NCI-H526 (cell line): ENCODE measurements around the gene MYO5B.

Source experiments
- DNase-seq, 2 experiments: peaks; one replicate each; lab custom pipeline; 2025; lab: John Stamatoyannopoulos, UW

The MYO5B gene

DNA sequence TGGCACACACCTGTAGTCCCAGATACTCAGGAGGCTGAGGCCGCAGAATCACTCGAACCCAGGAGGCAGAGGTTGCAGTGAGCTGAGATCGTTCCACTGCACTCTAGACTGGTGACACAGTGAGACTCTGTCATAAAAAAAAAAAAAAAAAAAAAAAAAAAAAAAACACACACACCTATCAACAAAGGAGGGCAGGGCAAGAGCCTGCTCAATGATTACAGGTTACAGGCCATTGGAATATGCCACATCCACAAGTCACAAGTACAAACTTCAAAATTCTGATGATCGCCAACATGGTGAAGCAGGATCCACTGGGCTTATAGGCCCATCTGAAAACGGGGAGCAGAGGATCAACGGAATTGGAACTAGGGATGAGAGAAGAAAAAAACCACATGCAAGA, 6.3 kb downstream of the MYO5B start:
- DNase-seq, result no peak

DNA sequence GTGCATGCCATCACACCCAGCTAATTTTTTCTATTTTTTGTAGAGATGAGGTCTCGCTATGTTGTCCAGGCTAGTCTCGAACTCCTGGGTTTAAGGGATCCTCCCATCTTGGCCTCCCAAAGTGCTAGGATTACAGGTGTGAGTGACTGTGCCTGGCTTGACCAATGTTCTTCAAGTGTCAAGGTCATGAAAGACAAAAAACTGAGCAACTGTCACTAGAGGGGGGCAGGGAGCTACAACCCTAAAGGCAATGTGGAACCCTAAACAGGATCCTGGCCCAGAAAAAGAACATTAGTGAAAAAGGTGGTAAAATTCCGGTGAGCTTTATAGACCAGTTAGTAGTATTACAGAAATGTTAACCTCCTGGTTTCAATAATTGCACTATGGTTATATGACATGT, 7.3 kb downstream of the MYO5B start:
- no peak for DNase-seq

DNA sequence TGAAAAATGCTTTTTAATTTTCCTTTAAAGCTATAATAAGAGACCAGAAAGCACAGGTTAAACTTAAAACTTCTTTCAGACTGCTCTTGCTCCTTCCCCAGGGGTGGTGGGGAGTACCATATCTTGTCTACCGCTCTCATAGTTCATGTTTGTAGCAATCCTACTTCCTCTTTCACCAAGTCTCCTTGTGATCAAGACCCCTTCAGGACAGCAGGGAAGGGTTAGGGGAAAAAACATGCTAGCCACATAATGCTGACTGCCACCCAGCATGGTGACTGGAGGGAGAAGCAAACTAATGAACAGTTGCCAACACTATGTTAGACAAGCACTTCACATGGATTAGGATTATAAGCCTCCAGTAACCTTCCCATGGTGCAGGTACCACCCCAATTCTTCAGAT, 8.6 kb downstream of the MYO5B start:
- no peak for DNase-seq

DNA sequence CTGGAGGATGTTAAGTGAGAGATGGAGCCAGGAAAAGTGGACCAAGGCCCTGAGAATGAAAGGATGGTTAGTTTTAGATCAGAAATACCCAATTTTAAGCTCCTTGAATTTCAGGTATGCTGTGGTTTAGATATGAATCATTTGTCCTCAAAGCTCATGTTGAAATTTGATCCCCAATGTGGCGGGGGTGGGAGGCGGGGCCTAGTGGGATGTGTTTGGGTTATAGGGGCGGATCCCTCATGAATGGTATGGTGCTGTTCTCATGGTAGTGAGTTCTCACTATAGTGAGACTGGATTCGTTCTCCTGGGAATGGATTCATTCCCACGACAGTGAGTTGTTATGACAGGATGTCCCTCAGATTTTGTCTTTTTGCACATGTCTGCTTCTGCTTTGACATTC, 11.4 kb downstream of the MYO5B start:
- DNase-seq, result peak in 1 of 2 experiments; percentile 17

DNA sequence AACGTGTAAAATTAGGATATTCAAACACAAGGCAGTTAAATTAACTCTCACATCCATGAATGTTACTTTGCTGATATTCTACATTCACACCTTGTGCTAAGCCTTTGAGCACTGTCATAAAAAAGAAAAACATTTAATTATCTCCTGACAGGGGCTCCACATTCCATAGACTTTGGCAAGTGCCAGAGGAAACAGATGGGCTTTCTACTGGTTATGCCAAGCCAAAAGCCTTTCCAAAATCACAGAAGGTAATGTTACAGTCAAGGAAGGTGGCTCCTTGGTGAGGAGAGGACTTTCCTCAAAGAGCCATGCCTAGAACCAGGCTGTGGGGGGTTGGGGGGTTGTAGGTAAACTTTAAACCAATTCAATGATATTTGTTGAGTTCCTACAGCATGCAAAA, 12.4 kb downstream of the MYO5B start:
- no peak for DNase-seq

DNA sequence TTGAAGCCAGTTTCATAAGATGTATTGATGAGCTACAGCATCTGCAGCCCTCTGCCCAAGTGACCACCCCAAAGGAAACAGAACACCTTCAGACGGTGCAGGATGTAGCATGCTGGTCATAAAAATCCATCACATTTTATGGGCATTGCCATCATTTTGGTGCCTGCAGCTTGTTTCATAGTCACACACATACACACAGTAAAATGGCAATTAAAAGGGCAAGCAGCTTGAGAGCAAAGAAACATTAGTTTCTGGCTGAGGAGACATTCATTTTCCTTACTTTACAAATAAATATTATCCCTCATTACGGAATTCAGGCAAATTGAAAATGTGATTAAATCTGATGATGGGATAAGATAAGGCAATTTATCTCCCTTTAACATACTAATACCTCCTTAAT, 13.4 kb downstream of the MYO5B start:
- DNase-seq, result no peak

DNA sequence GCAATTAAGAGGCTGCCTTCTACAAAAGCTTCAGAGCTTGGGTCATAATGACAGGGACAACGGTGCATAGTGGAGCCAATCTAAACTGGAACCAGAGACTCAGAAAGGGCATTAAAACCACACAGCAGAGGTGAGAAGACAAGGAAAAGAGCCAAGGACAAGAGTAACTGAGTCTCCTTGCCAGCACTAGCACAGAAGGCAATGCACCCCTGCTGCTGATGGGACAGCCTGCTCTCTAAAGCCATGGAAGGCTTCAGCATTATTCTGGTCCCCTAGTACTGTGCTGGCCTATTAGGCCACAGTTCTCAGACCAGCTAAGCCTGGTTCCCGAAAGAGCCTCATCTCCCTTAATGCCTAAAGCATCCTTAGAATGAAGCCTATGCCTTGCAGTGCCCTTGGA, 15.5 kb downstream of the MYO5B start:
- no peak for DNase-seq

DNA sequence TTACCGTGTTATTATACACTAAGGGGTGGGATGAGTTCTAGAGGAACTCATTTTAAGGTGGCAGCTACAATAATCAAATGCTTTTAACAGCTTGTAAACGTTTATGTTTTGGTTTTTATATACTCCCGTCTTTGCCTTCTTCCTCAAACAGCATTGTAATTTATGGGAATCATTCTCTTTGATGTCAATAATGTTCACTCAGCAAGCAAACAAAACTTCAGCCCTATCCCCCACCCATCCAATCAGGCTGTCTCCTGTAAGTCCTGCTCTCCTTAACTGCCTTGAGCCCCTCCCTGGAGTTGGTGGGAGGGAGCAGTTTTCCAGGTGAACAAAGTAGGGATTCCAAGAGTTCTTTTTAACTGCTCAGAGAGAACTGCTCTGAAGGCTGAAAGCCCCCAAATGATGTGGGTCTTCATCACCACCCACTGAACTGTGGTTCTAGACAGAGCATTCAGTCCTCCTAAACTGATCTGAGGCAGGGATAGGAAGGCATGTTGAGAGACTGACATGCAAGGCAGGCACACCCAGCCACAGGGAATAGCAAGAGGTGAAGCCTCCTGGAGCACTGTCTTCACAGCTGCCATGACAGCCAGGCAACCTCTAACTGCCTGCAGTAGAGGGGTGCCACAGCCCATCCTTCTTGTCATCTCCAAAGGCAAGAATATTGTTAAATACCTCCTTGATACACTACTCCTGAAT, 17.5 kb downstream of the MYO5B start:
- DNase-seq, result no peak

DNA sequence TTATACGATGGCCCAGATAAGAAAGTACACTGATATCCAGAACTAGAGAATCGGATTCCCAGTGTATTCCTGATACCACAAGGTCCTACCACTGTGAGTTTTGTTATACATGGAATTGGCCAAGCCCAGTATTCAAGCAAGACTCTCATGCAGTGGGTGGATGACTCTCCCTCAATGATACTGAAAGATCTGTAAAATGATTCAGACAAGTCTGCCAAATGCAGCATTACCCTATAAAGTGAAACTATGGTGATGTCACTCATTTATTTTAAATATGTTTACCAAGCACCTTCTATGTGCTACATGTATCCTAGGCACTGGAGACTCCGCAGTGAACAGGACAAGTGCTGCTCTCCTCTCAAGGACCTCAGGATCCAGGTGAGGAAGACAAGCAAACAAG, 22.6 kb downstream of the MYO5B start:
- no peak for DNase-seq

DNA sequence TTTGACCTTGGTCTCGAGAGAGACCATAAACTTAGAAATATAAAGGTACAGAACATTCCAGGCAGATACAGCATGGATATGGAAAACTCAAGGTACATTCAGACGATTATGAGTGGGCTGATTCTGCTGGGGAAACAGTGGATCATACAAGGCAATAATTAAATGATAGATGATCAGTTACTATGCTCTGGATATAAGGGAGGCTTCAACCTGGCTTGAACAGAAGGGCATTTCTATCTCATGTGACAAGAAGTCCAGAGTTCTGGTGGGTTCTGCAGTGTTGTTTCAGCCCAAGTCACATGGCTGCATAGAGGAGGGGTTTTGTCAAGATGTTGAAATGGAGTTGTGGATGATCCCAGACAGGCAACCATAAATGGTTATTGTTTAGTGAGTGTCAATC, 23.5 kb downstream of the MYO5B start:
- DNase-seq, result no peak

DNA sequence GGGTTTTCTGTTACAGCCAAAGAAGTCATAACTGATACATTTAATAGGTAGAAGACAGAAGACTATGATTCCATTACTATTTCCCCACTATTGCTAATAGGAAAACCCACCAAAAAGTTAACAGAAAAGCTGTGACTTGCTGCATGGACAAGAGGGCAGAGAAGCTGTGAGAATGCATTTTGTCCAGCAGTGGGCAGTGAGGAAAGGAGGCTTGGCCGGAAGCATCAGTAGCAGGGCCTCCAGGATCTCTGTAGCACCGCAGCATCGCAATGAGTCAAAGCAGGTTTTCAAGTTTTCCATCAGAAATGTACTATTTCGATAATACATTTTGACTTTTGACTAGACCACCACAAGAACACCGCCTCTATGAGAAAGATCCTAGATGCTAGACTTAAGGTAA, 24.9 kb downstream of the MYO5B start:
- DNase-seq, result no peak

DNA sequence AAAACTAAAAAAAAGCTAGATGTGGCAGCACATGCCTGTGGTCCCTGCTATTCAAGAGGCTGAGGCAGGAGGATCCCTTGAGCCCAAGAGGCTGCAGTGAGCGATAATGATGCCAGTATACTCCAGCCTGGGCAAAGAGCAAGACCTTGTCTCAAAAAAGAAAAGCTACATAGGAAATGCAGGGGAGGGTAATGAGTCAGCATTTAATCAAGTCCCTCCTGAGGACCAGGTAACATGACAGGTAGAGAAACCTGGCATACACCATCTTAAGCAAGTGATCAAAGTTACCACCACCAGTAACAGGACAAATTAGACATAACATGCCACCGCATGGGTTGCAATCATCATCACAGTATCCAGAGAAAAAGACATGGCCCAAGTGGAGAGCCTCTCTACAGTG, 25.8 kb downstream of the MYO5B start:
- no peak for DNase-seq

DNA sequence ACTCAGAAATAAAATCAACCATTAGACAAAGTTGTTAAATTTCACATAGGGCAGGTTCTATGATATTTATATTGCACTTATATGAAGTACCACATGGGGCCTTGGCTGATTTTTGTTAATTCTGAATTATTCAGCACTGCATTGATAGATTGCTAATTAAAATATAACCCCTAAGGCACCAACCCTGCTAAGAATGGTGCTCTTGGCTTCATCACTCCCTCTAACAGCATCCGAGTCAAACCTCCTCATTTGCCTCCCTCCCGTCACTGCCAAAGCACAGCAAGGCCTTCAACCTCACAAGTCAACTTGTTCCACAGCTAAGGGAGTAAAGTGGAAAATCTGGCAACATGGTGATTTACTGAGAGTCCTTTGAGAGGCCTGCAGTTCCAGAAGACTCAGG, 27.0 kb downstream of the MYO5B start:
- DNase-seq, result peak in 1 of 2 experiments; percentile 5

DNA sequence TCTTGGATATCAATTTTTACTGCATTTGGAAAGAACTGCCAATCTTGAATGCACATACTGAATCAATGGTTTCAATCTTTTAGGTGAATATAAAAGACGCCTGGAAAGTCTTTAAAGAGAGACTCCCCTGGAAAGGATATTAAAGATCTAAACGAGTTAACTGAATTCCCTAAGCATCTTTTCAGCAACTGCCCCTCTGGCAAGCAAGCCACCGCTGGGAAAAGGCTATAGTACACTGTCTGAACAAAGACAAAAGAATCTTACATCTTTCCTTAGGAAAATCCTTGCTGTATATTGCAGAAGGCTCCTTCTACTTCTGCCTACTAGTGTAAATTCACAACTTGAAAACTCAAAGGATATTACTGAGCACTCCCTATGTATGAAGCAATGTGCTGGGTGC, 28.0 kb downstream of the MYO5B start:
- no peak for DNase-seq

DNA sequence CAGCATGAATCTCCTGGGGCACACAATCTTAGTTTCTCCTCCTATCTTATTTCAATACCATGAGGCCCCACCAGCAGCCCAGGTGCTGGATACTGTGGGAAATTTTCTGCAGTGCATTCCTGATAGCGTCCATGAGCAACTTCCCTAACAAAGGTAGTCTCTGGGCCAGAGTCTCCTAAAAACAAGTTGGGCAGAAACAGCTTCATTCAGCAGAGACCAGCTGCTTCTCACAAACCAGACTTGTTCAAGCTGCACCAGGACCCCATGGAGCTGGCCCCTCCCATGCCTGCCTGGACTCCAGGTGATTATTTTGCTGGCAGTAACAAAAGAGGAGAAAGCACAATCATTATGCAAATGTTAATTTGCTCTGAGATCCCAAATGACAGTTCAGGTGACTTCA, 31.4 kb downstream of the MYO5B start:
- peak; percentile 83 to 89 for DNase-seq

DNA sequence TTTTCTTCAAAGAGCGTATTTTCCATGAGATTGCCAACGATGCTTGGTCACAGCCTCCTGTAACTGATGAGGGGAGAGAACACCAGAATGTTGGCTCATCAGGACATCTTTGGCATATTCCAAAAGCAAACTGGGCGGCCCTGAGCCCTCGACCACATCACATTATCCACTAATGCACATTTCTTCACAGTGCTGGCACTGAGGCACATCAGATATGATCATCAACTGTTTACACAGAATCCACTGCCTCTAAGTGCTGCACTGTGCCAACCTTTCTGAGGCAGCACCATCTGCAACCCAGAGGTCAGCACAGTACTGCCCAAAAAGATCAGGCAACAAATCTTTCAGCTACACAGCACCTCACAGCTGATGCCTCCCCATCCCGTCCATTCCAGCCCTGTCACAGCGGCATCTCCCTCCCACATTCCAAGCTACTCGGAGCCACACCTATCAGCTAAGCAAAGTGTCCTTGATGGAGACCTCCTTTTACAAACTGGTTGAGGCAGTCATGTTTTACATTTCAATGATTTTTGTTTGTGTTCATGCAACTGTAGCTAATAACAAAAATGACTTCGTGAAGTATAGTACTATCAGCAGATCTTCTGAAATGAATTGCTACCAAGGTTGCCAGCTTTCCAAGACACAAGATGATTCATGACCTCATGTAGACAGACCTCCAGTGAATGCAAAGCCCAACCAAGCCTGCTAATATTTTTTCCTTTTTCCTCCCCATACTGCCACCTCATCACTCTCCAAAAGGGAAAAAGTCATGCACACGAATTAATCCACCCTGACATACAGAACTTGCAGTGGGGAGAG, 32.3 kb downstream of the MYO5B start:
- peak in 1 of 2 experiments; percentile 36 for DNase-seq

DNA sequence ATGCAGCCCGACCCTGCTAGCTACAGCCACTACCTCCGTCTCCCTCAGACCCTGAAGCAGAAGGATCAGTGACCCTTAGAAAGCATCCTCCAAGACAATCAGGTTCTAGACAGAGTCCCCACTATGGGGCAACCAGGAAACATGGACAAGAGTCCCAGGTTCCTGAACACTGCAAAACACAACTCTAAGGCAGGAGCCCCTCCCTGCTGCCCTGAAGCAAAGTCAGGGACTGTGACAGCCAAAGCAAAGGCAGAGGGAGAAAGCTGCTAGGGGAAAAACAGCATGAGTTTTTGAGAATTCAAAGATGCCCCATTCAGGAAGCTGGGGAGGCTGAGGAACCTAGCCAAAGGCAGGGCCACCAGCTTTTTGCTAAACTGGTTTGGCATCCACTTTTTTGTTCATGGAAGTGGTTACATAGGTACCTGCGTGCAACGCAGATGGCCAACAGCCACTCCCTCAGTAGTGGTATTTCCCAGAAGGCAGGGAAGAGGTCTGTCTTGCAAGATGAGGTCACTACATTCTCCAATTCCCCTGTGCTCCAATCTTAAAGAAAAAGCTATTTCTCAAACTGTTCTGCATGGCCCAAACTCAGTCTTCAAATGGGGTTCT, 33.2 kb downstream of the MYO5B start:
- peak in 1 of 2 experiments; percentile 5 for DNase-seq

DNA sequence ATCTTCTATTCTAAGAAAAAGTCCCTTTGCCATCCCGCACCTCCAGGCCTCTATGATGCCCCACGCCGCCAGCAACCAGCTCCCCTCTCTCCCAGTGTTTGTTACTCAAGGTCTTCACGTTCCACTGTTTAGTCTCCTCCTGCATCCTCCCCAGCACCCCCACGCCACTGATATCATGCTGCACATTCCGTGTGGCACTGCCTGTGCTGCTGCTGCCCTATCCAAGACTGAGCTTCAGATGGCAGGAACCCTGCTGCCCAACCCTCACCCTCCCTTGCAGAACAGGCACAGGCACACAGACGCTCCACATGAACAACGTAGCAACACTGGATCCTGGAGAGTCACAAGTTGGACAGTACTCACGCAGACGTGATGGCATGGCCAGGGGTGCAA, 35.3 kb downstream of the MYO5B start:
- DNase-seq, result peak in 1 of 2 experiments; percentile 52

DNA sequence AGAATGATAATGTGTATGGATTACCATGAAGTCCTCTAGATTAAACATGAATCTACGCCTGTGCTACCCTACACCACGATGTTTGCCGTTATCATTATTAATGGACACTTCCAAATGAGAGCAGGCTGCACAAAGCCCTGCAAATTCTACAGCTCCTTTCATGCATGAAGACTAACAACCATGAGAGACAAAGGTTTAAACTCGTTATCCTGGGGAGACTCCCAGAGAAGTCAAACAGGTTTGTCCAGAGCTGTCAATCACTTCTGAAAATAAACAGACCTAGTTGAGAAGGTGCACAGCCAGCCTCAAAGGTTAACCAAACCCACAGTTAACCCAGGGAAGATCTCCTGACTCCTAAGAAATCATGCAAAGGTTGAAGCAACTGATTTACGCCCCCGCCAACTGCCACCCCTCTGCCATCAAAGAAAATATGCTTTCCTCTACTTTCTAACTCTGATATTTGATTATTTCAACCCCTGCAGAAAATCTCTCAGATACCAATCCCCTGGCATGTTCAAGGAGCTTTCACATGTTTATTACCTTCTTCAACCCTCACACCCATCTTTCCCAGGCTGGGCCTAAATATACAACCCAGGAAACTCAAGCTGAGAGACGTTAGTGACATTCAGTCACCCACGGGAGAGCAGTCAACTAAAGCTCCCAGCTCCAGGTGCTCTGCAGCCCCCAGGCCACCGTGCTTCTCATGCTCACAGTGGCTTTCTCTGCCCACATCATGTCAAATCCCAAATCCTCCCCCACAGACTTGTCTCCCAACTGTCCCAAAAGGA, 35.9 kb downstream of the MYO5B start:
- DNase-seq, result peak; percentile 96 to 97

DNA sequence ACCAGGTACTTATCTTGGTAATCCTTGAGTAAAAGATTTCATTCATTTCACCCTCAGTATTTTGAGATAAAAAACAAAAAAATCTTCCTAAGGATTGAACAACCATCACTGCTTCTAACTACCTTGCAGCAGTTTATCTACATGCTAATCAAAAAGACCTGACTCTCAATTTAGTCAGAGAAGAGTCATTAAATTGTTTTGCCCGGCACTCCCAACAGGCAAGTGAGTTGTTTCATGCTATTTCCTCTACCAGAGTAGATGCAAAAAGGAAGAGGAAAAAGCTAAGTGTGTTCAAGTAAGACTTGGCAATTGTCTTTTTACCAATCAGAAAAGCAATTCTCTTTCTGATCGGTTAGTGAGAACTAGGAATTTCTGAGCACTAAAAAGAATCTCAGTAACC, 39.5 kb downstream of the MYO5B start:
- no peak for DNase-seq

DNA sequence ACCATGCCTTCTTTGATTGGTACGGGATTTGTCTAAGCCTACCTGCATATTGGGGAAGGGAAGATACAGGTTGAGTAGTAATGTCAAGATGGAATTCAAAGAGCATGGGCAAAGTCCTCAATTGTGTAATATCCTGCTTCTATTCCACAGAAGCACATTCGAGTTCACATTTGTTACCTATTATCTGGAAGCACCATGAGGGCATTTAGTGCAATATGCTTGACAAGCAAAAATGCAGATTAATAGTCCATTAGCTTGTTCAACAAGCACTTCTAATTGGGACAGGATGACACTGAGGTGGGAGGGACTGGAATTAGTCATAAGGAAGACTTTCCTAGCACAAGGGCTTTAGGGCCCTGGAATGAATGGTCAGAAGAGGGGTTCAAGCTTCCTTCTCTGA, 40.5 kb downstream of the MYO5B start:
- no peak for DNase-seq

DNA sequence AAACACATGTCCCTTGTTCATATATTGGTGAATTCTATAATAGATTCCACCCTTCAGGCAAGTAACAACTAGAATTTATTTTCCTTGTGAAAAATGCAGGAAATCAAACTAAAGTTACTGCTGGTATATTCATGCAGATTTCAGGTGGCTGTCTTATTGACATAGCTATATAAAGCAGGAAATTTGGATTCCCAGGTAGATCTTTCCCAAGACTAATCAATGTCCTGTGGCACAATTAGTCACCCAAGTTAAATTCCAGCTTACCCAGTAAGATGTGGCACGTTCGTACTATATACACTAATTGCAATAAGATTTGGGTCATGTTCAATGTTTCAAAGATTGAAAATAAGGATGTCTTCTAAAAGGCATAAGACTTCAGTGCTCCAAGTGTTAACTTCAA, 42.0 kb downstream of the MYO5B start:
- no peak for DNase-seq
